Prostate gland (tissue), 2 donors: ENCODE data around the gene CMTM5. TPM values are rescaled to one million over a fixed set of nuclear protein-coding genes. Genes with fewer than 3 reads are reported as not detected.

Source experiments
- DNase-seq: peaks from one replicate; pipeline ENCODE4 v3.0.0-alpha.2; 2019; ENCODE audit warnings: low spot score
- H3K27ac ChIP-seq, 2 donors: fragments of 200-600 bp; sonication (generic); 2 replicates each; pipeline ENCODE4 v1.5.1; 2017 to 2019
- H3K27me3 ChIP-seq: fragments of 200-600 bp; sonication (generic); replicated peaks from 2 replicates; pipeline ENCODE4 v1.5.1; 2019; ENCODE audit not compliant: insufficient read depth
- H3K36me3 ChIP-seq, 2 donors: fragments of 200-600 bp; sonication (generic); 1 replicate in 1 of 2; 2 replicates in 1 of 2; pipeline versions ENCODE4 v1.5.1 to v1.8.1; 2017 to 2019
- H3K4me1 ChIP-seq: fragments of 200-600 bp; sonication (generic); replicated peaks from 2 replicates; pipeline ENCODE4 v1.5.1; 2019
- H3K4me3 ChIP-seq, 2 donors: fragments of 200-600 bp; sonication (generic); 2 replicates each; pipeline ENCODE4 v1.5.1; 2017 to 2019
- H3K9me3 ChIP-seq: fragments of 200-600 bp; sonication (generic); 2 replicates; pipeline ENCODE4 v1.5.1; 2017
- CTCF ChIP-seq, 4 experiments: fragments of 200-600 bp in 2 of 4; fragments of 450-650 bp in 2 of 4; sonication (generic) in 2 of 4; IDR thresholded peaks; 1 replicate in 3 of 4; 2 replicates in 1 of 4; pipeline ENCODE4 v1.5.1; 2016 to 2019; ENCODE audit warnings: antibody characterized with exemption in 4 of 4, mild to moderate bottlenecking in 2 of 4, moderate library complexity in 2 of 4
- POLR2A ChIP-seq: fragments of 450-650 bp; IDR thresholded peaks from one replicate; pipeline ENCODE4 v1.6.1; 2016; ENCODE audit warnings: antibody characterized with exemption, mild to moderate bottlenecking
- POLR2AphosphoS5 ChIP-seq: sonication (generic); formaldehyde crosslinking; IDR thresholded peaks from one replicate; pipeline ENCODE4 v1.6.1; 2017; ENCODE audit warnings: antibody characterized with exemption
- WGBS: methylation state at CpG from one replicate; pipeline ENCODE4 v1.1.5; 2018; 5-methylcytosine and 5-hydroxymethylcytosine counted together
- intact Hi-C: fragments of 100-400 bp; cut with DNase I; formaldehyde crosslinking; loops from one replicate; pipeline ENCODE4 v1.14.2; 2022
- total RNA-seq, 2 donors: library from RNA; depleted of rRNA; stranded (reverse); fragments of >200 nt; gene quantifications; one replicate each; pipeline ENCODE4 v1.1.0, GENCODE V29; 2016

CMTM5 gene
- total RNA-seq, 2 donors from 2014 or later = 1.5 TPM; not detected in 1

- Histone ChIP-seq H3K4me3 (no peak overlapping the region), H3K4me1 (no peaks in the 10 kb centered on the region), H3K27ac (no peak overlapping the region), H3K27me3 (no peaks in the 10 kb centered on the region), H3K36me3 (no peaks in the 10 kb centered on the region), H3K9me3 (no peaks in the 10 kb centered on the region)
- no peak for DNase-seq
- TF ChIP-seq POLR2A = no peak
- TF ChIP-seq POLR2AphosphoS5 = no peak
- no peak for TF ChIP-seq CTCF (IDR thresholded peaks at IDR 0.05)
- WGBS = 89% methylated on average over 1 of the region's 1 CpG
- intact Hi-C loops = no loop called here
Measured at GRCh38 chr14:23371865-23372264, 5.0 kb upstream of the CMTM5 start.

GRCh38 chr14:23372509-23372908 lies 4.3 kb upstream of the CMTM5 start, which contains the start of gene IL25:
Gene IL25 (plus strand): TSS chr14:23372809.
- Histone ChIP-seq H3K4me1 (no peaks in the 10 kb centered on the region), H3K9me3 (no peaks in the 10 kb centered on the region), H3K27ac (no peak within 1 kb of the TSS), H3K27me3 (no peaks in the 10 kb centered on the region), H3K36me3 (no peaks in the 10 kb centered on the region), H3K4me3 (no peak within 1 kb of the TSS)
- WGBS = 81% methylated on average over 2 of the region's 2 CpGs
- TF ChIP-seq POLR2A (no peak), POLR2AphosphoS5 (no peak), CTCF (IDR thresholded peaks at IDR 0.05) (no peak)
- no peak for DNase-seq
- intact Hi-C loops = no loop called here

GRCh38 chr14:23373041-23373440 lies 3.8 kb upstream of the CMTM5 start:
- no peak for DNase-seq
- Histone ChIP-seq H3K4me3 (no peak overlapping the region), H3K9me3 (no peaks in the 10 kb centered on the region), H3K27ac (no peak overlapping the region), H3K4me1 (no peaks in the 10 kb centered on the region), H3K36me3 (no peaks in the 10 kb centered on the region), H3K27me3 (no peaks in the 10 kb centered on the region)
- TF ChIP-seq POLR2AphosphoS5 (no peak), POLR2A (no peak), CTCF (IDR thresholded peaks at IDR 0.05) (no peak)
- 85% methylated on average over 3 of the region's 3 CpGs for WGBS
- intact Hi-C loops = no loop called here

- intact Hi-C loops = no loop called here
- Histone ChIP-seq H3K9me3 (no peaks in the 10 kb centered on the region), H3K36me3 (no peaks in the 10 kb centered on the region), H3K4me1 (no peaks in the 10 kb centered on the region), H3K27me3 (no peaks in the 10 kb centered on the region), H3K4me3 (no peak overlapping the region), H3K27ac (no peak overlapping the region)
- 89% methylated on average over 18 of the region's 21 CpGs for WGBS
- DNase-seq = no peak
- TF ChIP-seq POLR2A (no peak), POLR2AphosphoS5 (no peak), CTCF (IDR thresholded peaks at IDR 0.05) (no peak)
Measured at GRCh38 chr14:23375527-23376251, 1.2 kb upstream of the CMTM5 start.

GRCh38 chr14:23377198-23377550 lies 328 bp downstream of the CMTM5 start:
- TF ChIP-seq POLR2AphosphoS5 (no peak), CTCF (IDR thresholded peaks at IDR 0.05) (no peak)
- Histone ChIP-seq H3K4me3 (no peak overlapping the region), H3K36me3 (no peaks in the 10 kb centered on the region), H3K27me3 (no peaks in the 10 kb centered on the region), H3K4me1 (no peaks in the 10 kb centered on the region), H3K9me3 (no peaks in the 10 kb centered on the region), H3K27ac (no peak overlapping the region)
- DNase-seq = no peak
- intact Hi-C loops = no loop called here
- WGBS = 39% methylated on average over 11 of the region's 11 CpGs
